Liver (tissue), 9 donors: ENCODE results near the gene NRDC. TPM values are rescaled to one million over a fixed set of nuclear protein-coding genes. Genes with fewer than 3 reads are reported as not detected.

Experiments
- DNase-seq: peaks from one replicate; pipeline ENCODE4 v3.0.0-alpha.2; 2017; ENCODE audit warnings: low spot score
- H3K27ac ChIP-seq, 2 donors: one replicate each; pipeline ENCODE4 v1.7.0; 2013; ENCODE audit warnings: inconsistent platforms in 2 of 2, low read length in 2 of 2, control low read depth in 1 of 2, low read depth in 1 of 2, mild to moderate bottlenecking in 1 of 2
- H3K27me3 ChIP-seq, 4 donors: one replicate each; pipeline versions ENCODE4 v1.6.1 to v1.7.0; 2013; ENCODE audit warnings: low read length in 3 of 4, inconsistent platforms in 1 of 4, mild to moderate bottlenecking in 1 of 4, moderate library complexity in 1 of 4; ENCODE audit not compliant: control insufficient read depth in 4 of 4, insufficient read depth in 4 of 4
- H3K36me3 ChIP-seq, 4 donors: one replicate each; pipeline versions ENCODE4 v1.6.1 to v1.7.0; 2013; ENCODE audit warnings: low read length in 3 of 4, mild to moderate bottlenecking in 3 of 4, low read depth in 1 of 4, moderate library complexity in 1 of 4; ENCODE audit not compliant: control insufficient read depth in 4 of 4, insufficient read depth in 3 of 4
- H3K4me1 ChIP-seq, 4 donors: one replicate each; pipeline versions ENCODE4 v1.6.1 to v1.7.0; 2013; ENCODE audit warnings: low read length in 3 of 4, mild to moderate bottlenecking in 3 of 4, moderate library complexity in 1 of 4; ENCODE audit not compliant: control insufficient read depth in 4 of 4, insufficient read depth in 4 of 4
- H3K4me3 ChIP-seq, 3 donors: one replicate each; pipeline versions ENCODE4 v1.6.1 to v1.7.0; 2013; ENCODE audit warnings: low read length in 3 of 3, control low read depth in 1 of 3, low read depth in 1 of 3, mild to moderate bottlenecking in 1 of 3
- H3K9ac ChIP-seq, 2 donors: one replicate each; pipeline ENCODE4 v1.7.0; 2013; ENCODE audit warnings: low read length in 2 of 2, mild to moderate bottlenecking in 2 of 2, moderate library complexity in 2 of 2, control low read depth in 1 of 2, low read depth in 1 of 2
- H3K9me3 ChIP-seq, 4 donors: one replicate each; pipeline versions ENCODE4 v1.6.1 to v1.7.0; 2013; ENCODE audit warnings: low read length in 3 of 4; ENCODE audit not compliant: control insufficient read depth in 4 of 4
- EGR1 ChIP-seq, 2 donors: IDR thresholded peaks; 2 replicates each; pipeline ENCODE4 v1.6.1; 2016 to 2018; ENCODE audit warnings: antibody characterized with exemption in 2 of 2, low read depth in 2 of 2
- FOXA1 ChIP-seq: IDR thresholded peaks from 2 replicates; pipeline ENCODE4 v1.6.1; 2016; ENCODE audit warnings: antibody characterized with exemption
- FOXA2 ChIP-seq: IDR thresholded peaks from 2 replicates; pipeline ENCODE4 v1.6.1; 2016; ENCODE audit warnings: antibody characterized with exemption
- GABPA ChIP-seq, 2 donors: IDR thresholded peaks in 1 of 2; conservative IDR thresholded peaks in 1 of 2; 2 replicates each; pipeline ENCODE4 v1.6.1; 2016; ENCODE audit warnings: antibody characterized with exemption in 2 of 2, mild to moderate bottlenecking in 1 of 2, moderate library complexity in 1 of 2
- HNF4A ChIP-seq, 2 donors: conservative IDR thresholded peaks; 2 replicates each; pipeline ENCODE4 v1.6.1; 2016; ENCODE audit warnings: antibody characterized with exemption in 2 of 2, mild to moderate bottlenecking in 2 of 2
- HNF4G ChIP-seq: IDR thresholded peaks from 2 replicates; pipeline ENCODE4 v1.6.1; 2016; ENCODE audit warnings: antibody characterized with exemption
- JUND ChIP-seq, 2 donors: IDR thresholded peaks; 2 replicates each; pipeline ENCODE4 v1.6.1; 2016; ENCODE audit warnings: antibody characterized with exemption in 2 of 2
- NR2F2 ChIP-seq: IDR thresholded peaks from 2 replicates; pipeline ENCODE4 v1.6.1; 2016; ENCODE audit warnings: antibody characterized with exemption
- RAD21 ChIP-seq, 2 donors: IDR thresholded peaks; 2 replicates each; pipeline ENCODE4 v1.6.1; 2016; ENCODE audit warnings: antibody characterized with exemption in 2 of 2, mild to moderate bottlenecking in 2 of 2
- RXRA ChIP-seq, 2 donors: IDR thresholded peaks; 2 replicates each; pipeline ENCODE4 v1.6.1; 2017 to 2018; ENCODE audit warnings: antibody characterized with exemption in 2 of 2, mild to moderate bottlenecking in 1 of 2
- SP1 ChIP-seq: IDR thresholded peaks from 2 replicates; pipeline ENCODE4 v1.6.1; 2018; ENCODE audit warnings: antibody characterized with exemption, mild to moderate bottlenecking
- TAF1 ChIP-seq: conservative IDR thresholded peaks from 2 replicates; pipeline ENCODE4 v1.6.1; 2016; ENCODE audit warnings: antibody characterized with exemption, mild to moderate bottlenecking
- YY1 ChIP-seq: IDR thresholded peaks from 2 replicates; pipeline ENCODE4 v1.6.1; 2016; ENCODE audit warnings: antibody characterized with exemption, mild to moderate bottlenecking
- WGBS: extraction: QIAGEN DNeasy Blood & Tissue Kit; methylation state at CpG from one replicate; pipeline ENCODE4 v1.1.7; 2013; 5-methylcytosine and 5-hydroxymethylcytosine counted together
- polyA plus RNA-seq, 2 donors: library from polyadenylated mRNA; stranded (reverse) in 1 of 2; unstranded in 1 of 2; fragments of 200-250 nt in 1 of 2; fragments of >200 nt in 1 of 2; fragmentation: Nextera tagmentation in 1 of 2; extraction: Ambion mirVana in 1 of 2; gene quantifications; one replicate each; pipeline versions ENCODE4 v1.2.1 to v1.2.3, GENCODE V29; 2013 to 2015
- total RNA-seq, 2 donors: library from RNA; depleted of rRNA; stranded (reverse); fragments of >200 nt; gene quantifications; one replicate each; pipeline ENCODE4 v1.2.3, GENCODE V29; 2014
- TF ChIP-seq, protein P1 (sequence below): IDR thresholded peaks from 2 replicates; pipeline ENCODE4 v1.6.1; 2016; ENCODE audit warnings: antibody characterized with exemption
- TF ChIP-seq, protein P2 (sequence below): IDR thresholded peaks from 2 replicates; pipeline ENCODE4 v1.6.1; 2016; ENCODE audit warnings: antibody characterized with exemption
- TF ChIP-seq, protein P3 (sequence below): IDR thresholded peaks from 2 replicates; pipeline ENCODE4 v1.6.1; 2016; ENCODE audit warnings: antibody characterized with exemption, mild to moderate bottlenecking
- TF ChIP-seq, protein P4 (sequence below): IDR thresholded peaks from 2 replicates; pipeline ENCODE4 v1.6.1; 2016; ENCODE audit warnings: antibody characterized with exemption
- donor health status: healthy.
- donor health status: healthy.
- donor health status: healthy.
- donor health status: healthy.
- donor health status: healthy.

Gene NRDC
- total and polyA plus RNA-seq, 4 donors: 42.8 to 88.7 (median 72.1) TPM

DNA sequence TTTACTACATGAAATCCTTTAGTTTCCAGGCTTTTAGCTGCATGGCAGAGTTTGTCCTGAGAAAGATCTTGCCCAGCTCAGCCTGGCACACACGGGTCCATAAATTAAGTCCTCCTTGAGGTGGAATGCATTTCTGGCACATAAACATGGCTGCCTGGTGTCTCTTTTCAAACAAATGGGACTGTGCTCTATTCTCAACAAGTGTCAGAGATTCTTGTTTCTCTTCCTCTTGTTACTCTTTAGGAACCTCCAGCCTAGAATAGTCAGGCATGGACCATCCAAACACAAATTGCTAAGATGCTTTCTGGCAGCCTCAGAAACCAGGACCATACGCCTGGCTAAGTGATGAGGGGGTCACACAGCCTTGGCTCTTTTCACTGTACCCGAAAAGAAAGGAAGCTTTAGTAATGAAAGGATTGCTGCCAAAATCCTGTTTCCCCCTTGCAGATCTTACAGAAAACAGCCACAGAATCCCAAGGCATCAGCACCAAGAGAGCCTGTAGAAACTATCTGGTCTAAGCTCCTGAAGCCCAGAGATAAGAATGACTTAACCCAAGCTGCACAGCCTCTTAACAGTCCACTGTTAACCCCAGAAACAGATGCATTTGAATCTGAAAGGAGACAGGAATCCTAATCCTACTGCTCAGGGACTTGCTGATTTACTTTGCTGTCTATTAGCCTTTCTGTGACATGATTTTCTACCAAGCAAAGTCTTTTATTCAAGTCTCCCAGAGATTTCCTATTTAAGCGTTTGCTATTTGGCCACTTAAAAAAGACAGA lies 31.9 kb upstream of the NRDC start:
- no peak overlapping the region for H3K27ac ChIP-seq
- 82% methylated on average over 4 of the region's 4 CpGs for WGBS
- TF ChIP-seq, protein P1, sequence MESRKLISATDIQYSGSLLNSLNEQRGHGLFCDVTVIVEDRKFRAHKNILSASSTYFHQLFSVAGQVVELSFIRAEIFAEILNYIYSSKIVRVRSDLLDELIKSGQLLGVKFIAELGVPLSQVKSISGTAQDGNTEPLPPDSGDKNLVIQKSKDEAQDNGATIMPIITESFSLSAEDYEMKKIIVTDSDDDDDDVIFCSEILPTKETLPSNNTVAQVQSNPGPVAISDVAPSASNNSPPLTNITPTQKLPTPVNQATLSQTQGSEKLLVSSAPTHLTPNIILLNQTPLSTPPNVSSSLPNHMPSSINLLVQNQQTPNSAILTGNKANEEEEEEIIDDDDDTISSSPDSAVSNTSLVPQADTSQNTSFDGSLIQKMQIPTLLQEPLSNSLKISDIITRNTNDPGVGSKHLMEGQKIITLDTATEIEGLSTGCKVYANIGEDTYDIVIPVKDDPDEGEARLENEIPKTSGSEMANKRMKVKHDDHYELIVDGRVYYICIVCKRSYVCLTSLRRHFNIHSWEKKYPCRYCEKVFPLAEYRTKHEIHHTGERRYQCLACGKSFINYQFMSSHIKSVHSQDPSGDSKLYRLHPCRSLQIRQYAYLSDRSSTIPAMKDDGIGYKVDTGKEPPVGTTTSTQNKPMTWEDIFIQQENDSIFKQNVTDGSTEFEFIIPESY: no peak
- TF ChIP-seq FOXA1 (no peak), SP1 (no peak), TAF1 (no peak), RXRA (IDR thresholded peaks at IDR 0.05) (no peak), YY1 (no peak), HNF4A (conservative IDR thresholded peaks at IDR 0.05) (no peak), EGR1 (IDR thresholded peaks at IDR 0.05; ENCODE audit: low read depth in 2 of 2) (no peak), GABPA (IDR thresholded peaks at IDR 0.05 in 1 of 2, conservative IDR thresholded peaks at IDR 0.05 in 1 of 2) (no peak)
- TF ChIP-seq, protein P2, sequence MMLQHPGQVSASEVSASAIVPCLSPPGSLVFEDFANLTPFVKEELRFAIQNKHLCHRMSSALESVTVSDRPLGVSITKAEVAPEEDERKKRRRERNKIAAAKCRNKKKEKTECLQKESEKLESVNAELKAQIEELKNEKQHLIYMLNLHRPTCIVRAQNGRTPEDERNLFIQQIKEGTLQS: no peak
- TF ChIP-seq, protein P3, sequence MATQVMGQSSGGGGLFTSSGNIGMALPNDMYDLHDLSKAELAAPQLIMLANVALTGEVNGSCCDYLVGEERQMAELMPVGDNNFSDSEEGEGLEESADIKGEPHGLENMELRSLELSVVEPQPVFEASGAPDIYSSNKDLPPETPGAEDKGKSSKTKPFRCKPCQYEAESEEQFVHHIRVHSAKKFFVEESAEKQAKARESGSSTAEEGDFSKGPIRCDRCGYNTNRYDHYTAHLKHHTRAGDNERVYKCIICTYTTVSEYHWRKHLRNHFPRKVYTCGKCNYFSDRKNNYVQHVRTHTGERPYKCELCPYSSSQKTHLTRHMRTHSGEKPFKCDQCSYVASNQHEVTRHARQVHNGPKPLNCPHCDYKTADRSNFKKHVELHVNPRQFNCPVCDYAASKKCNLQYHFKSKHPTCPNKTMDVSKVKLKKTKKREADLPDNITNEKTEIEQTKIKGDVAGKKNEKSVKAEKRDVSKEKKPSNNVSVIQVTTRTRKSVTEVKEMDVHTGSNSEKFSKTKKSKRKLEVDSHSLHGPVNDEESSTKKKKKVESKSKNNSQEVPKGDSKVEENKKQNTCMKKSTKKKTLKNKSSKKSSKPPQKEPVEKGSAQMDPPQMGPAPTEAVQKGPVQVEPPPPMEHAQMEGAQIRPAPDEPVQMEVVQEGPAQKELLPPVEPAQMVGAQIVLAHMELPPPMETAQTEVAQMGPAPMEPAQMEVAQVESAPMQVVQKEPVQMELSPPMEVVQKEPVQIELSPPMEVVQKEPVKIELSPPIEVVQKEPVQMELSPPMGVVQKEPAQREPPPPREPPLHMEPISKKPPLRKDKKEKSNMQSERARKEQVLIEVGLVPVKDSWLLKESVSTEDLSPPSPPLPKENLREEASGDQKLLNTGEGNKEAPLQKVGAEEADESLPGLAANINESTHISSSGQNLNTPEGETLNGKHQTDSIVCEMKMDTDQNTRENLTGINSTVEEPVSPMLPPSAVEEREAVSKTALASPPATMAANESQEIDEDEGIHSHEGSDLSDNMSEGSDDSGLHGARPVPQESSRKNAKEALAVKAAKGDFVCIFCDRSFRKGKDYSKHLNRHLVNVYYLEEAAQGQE: no peak
- no peaks in the 10 kb centered on the region for H3K9me3 ChIP-seq
- peaks cover 0 to 12% (median 0%) of the 10 kb centered on the region in 4 donors for H3K27me3 ChIP-seq
- no peak overlapping the region for H3K9ac ChIP-seq
- H3K4me3 ChIP-seq: no peak overlapping the region
- no peak for DNase-seq
- no peaks in the 10 kb centered on the region for H3K36me3 ChIP-seq
- H3K4me1 ChIP-seq: no peaks in the 10 kb centered on the region

DNA sequence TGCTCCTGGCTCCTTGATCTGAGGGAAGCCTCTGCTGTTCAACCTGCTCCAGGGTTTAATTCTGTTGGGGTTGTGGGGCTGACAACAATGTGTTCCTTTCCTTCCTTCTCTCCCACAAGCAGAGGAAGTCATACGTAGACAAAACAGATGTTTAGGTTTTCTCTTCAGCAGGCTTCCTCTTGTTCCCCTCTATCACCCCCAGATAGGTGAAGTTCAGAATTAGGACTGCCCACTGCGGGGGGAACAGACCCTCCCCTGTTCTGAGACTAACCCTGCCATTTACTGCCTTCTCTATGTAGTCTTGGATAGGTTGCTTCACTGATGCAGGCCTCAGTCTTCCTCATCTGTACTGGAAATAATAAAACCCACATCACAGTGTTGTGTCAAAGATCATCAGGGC lies 30.0 kb upstream of the NRDC start:
- DNase-seq: no peak
- Histone ChIP-seq H3K4me3 (no peak overlapping the region), H3K9ac (no peak overlapping the region), H3K36me3 (no peaks in the 10 kb centered on the region), H3K9me3 (no peaks in the 10 kb centered on the region), H3K27ac (no peak overlapping the region), H3K27me3 (peaks cover 0 to 12% (median 0%) of the 10 kb centered on the region in 4 donors), H3K4me1 (no peaks in the 10 kb centered on the region)
- WGBS: 64% methylated on average over 2 of the region's 2 CpGs
- TF ChIP-seq HNF4G (no peak), GABPA (IDR thresholded peaks at IDR 0.05 in 1 of 2, conservative IDR thresholded peaks at IDR 0.05 in 1 of 2) (no peak), YY1 (no peak), TAF1 (no peak), NR2F2 (no peak), RAD21 (IDR thresholded peaks at IDR 0.05) (no peak), FOXA1 (no peak), JUND (IDR thresholded peaks at IDR 0.05) (no peak), SP1 (no peak), EGR1 (IDR thresholded peaks at IDR 0.05; ENCODE audit: low read depth in 2 of 2) (no peak), HNF4A (conservative IDR thresholded peaks at IDR 0.05) (no peak), FOXA2 (no peak)
- TF ChIP-seq, protein P4, sequence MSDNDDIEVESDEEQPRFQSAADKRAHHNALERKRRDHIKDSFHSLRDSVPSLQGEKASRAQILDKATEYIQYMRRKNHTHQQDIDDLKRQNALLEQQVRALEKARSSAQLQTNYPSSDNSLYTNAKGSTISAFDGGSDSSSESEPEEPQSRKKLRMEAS: no peak
- TF ChIP-seq, protein P3: no peak
- TF ChIP-seq, protein P1: no peak
- TF ChIP-seq, protein P2: no peak
